ENCODE results near the gene SCNN1A.

Gene SCNN1A

GRCh38 chr12:6324936-6325750 is 50.2 kb downstream of the SCNN1A start:
- Histone ChIP-seq H3K9me3 (ENCODE audit: control insufficient read depth, low read length) (no peaks in the 10 kb centered on the region), H3K36me3 (ENCODE audit: control insufficient read depth, insufficient read depth, low read length) (peaks cover 18% of the 10 kb centered on the region), H3K4me3 (ENCODE audit: insufficient read depth, low read depth, low read length, poor library complexity, severe bottlenecking) (no peak overlapping the region), H3K27ac (ENCODE audit: insufficient read depth, low read length, poor library complexity, severe bottlenecking) (peak overlapping the region; percentile 41), H3K27me3 (replicated peaks; ENCODE audit: control insufficient read depth, insufficient read depth, low read length, poor library complexity, severe bottlenecking) (no peaks in the 10 kb centered on the region), H3K4me1 (ENCODE audit: control insufficient read depth, insufficient read depth, low read length, poor library complexity, severe bottlenecking) (peaks cover 22% of the 10 kb centered on the region)
- DNase-seq, result no peak

DNA sequence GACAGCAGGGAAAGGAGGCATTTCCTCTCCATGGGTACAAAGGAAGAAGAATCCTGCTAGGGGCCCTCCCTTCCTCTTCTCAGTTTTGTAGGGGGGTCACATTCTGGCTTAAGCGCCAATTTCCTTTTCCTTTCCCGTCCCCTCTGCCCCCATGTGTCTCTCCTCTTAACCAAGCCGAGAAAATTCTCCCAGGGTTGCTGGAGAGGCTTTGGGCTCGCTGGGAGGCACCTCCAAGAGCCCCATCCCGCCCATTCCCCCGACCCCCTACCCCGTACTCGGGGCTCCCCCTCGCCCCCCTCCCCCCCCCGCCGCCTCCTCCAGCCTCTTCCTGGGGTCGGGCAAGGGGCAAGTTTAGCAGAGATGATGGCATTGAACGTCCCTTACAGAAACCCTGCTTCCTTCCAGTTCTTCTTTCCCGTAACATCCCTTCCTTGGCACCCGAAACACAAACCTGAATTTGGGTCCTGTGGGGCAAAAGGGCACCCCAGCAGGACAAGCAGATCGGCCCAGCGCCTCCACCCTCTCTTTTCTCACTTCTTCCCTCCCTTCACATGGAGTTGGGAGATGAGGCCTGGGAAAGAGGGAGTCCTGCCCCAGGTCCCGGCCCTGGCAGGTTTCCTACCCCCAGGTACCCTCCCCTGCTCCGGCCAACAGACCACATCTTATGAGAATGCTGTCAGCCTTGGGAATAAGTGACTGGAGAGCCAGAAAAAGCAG is 51.2 kb downstream of the SCNN1A start:
- Histone ChIP-seq H3K27ac (ENCODE audit: insufficient read depth, low read length, poor library complexity, severe bottlenecking) (peak overlapping the region; percentile 46), H3K36me3 (ENCODE audit: control insufficient read depth, insufficient read depth, low read length) (peaks cover 8% of the 10 kb centered on the region), H3K4me1 (ENCODE audit: control insufficient read depth, insufficient read depth, low read length, poor library complexity, severe bottlenecking) (peaks cover 22% of the 10 kb centered on the region), H3K27me3 (replicated peaks; ENCODE audit: control insufficient read depth, insufficient read depth, low read length, poor library complexity, severe bottlenecking) (no peaks in the 10 kb centered on the region), H3K4me3 (ENCODE audit: insufficient read depth, low read depth, low read length, poor library complexity, severe bottlenecking) (peak overlapping the region; percentile 5), H3K9me3 (ENCODE audit: control insufficient read depth, low read length) (no peaks in the 10 kb centered on the region)
- no peak for DNase-seq

- peaks cover 23% of the 10 kb centered on the region for H3K4me1 ChIP-seq (ENCODE audit: control insufficient read depth, insufficient read depth, low read length, poor library complexity, severe bottlenecking)
- peak overlapping the region; percentile 5 for H3K4me3 ChIP-seq (ENCODE audit: insufficient read depth, low read depth, low read length, poor library complexity, severe bottlenecking)
- no peaks in the 10 kb centered on the region for H3K9me3 ChIP-seq (ENCODE audit: control insufficient read depth, low read length)
- peak overlapping the region; percentile 46 for H3K27ac ChIP-seq (ENCODE audit: insufficient read depth, low read length, poor library complexity, severe bottlenecking)
- H3K36me3 ChIP-seq (ENCODE audit: control insufficient read depth, insufficient read depth, low read length), result peaks cover 1% of the 10 kb centered on the region
- H3K27me3 ChIP-seq (replicated peaks; ENCODE audit: control insufficient read depth, insufficient read depth, low read length, poor library complexity, severe bottlenecking), result no peaks in the 10 kb centered on the region
- peak in 1 of 3 donors; percentile 27 for DNase-seq
Observed at GRCh38 chr12:6323340-6323994, 51.9 kb downstream of the SCNN1A start.

DNA sequence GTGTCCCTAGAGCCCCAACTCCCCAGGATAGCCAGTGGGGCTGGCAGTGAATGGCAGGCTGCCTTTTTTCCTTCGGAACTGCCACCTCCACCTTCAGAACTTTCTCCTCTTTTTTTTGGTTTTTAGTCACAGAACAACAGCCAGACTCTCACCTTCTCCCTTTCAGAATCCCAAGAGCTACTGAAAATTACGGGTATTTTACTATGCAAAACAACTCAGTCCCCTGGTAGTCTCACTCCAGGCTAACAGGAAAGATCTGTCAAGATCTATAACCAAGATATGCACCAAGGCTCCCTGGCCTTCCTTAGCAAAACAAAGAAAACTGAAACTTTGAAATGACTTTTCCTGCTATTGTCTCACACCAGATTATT is 52.4 kb downstream of the SCNN1A start:
- H3K9me3 ChIP-seq (ENCODE audit: control insufficient read depth, low read length), result no peaks in the 10 kb centered on the region
- no peak overlapping the region for H3K4me3 ChIP-seq (ENCODE audit: insufficient read depth, low read depth, low read length, poor library complexity, severe bottlenecking)
- DNase-seq, result no peak
- peaks cover 29% of the 10 kb centered on the region for H3K4me1 ChIP-seq (ENCODE audit: control insufficient read depth, insufficient read depth, low read length, poor library complexity, severe bottlenecking)
- no peaks in the 10 kb centered on the region for H3K36me3 ChIP-seq (ENCODE audit: control insufficient read depth, insufficient read depth, low read length)
- no peak overlapping the region for H3K27ac ChIP-seq (ENCODE audit: insufficient read depth, low read length, poor library complexity, severe bottlenecking)
- no peaks in the 10 kb centered on the region for H3K27me3 ChIP-seq (replicated peaks; ENCODE audit: control insufficient read depth, insufficient read depth, low read length, poor library complexity, severe bottlenecking)

DNA sequence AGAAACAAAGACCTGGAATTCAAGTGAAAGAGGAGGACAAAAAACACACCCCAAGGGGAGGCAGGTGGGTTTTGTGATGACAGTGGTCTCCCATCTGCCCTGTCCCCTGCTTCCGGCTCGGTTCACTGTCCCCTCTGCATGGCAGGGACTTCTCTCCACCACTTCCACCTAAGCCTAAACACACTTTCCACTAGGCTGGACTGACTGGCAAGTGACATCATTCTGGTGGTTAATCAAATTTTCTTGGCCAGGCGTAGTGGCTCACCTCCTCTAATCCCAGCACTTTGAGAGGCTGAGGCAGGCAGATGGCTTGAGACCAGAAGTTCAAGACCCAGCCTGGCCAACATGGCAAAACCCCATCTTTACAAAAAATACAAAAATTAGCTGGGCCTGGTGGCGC is 53.0 kb downstream of the SCNN1A start:
- H3K4me1 ChIP-seq (ENCODE audit: control insufficient read depth, insufficient read depth, low read length, poor library complexity, severe bottlenecking), result peaks cover 31% of the 10 kb centered on the region
- H3K9me3 ChIP-seq (ENCODE audit: control insufficient read depth, low read length), result no peaks in the 10 kb centered on the region
- H3K36me3 ChIP-seq (ENCODE audit: control insufficient read depth, insufficient read depth, low read length), result no peaks in the 10 kb centered on the region
- H3K4me3 ChIP-seq (ENCODE audit: insufficient read depth, low read depth, low read length, poor library complexity, severe bottlenecking), result no peak overlapping the region
- no peak for DNase-seq
- no peaks in the 10 kb centered on the region for H3K27me3 ChIP-seq (replicated peaks; ENCODE audit: control insufficient read depth, insufficient read depth, low read length, poor library complexity, severe bottlenecking)
- no peak overlapping the region for H3K27ac ChIP-seq (ENCODE audit: insufficient read depth, low read length, poor library complexity, severe bottlenecking)

DNA sequence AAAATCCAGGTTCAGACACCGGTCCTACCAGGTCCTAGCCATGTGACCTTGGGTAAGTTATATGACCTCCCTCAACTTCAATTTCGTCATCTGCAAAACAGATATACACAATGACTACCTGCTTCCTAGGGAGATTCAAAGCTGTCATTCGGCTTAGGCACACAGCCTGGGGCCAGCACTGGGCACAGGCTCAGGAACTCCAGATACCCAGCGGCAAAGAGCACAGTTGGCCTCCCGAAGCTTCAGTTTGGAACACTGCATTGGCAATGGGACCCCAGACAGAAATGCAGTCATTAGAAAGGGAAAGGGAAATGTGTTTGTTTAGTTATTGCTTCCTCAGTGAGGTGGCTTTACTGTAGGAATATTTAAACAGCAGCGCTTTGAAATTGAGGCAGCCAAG is 53.5 kb downstream of the SCNN1A start:
- H3K27ac ChIP-seq (ENCODE audit: insufficient read depth, low read length, poor library complexity, severe bottlenecking), result no peak overlapping the region
- no peaks in the 10 kb centered on the region for H3K9me3 ChIP-seq (ENCODE audit: control insufficient read depth, low read length)
- no peak for DNase-seq
- H3K27me3 ChIP-seq (replicated peaks; ENCODE audit: control insufficient read depth, insufficient read depth, low read length, poor library complexity, severe bottlenecking), result no peaks in the 10 kb centered on the region
- no peaks in the 10 kb centered on the region for H3K36me3 ChIP-seq (ENCODE audit: control insufficient read depth, insufficient read depth, low read length)
- peaks cover 31% of the 10 kb centered on the region for H3K4me1 ChIP-seq (ENCODE audit: control insufficient read depth, insufficient read depth, low read length, poor library complexity, severe bottlenecking)
- no peak overlapping the region for H3K4me3 ChIP-seq (ENCODE audit: insufficient read depth, low read depth, low read length, poor library complexity, severe bottlenecking)

- peaks cover 24% of the 10 kb centered on the region for H3K4me1 ChIP-seq (ENCODE audit: control insufficient read depth, insufficient read depth, low read length, poor library complexity, severe bottlenecking)
- H3K36me3 ChIP-seq (ENCODE audit: control insufficient read depth, insufficient read depth, low read length), result no peaks in the 10 kb centered on the region
- H3K27me3 ChIP-seq (replicated peaks; ENCODE audit: control insufficient read depth, insufficient read depth, low read length, poor library complexity, severe bottlenecking), result no peaks in the 10 kb centered on the region
- H3K9me3 ChIP-seq (ENCODE audit: control insufficient read depth, low read length), result no peaks in the 10 kb centered on the region
- no peak overlapping the region for H3K4me3 ChIP-seq (ENCODE audit: insufficient read depth, low read depth, low read length, poor library complexity, severe bottlenecking)
- DNase-seq, result no peak
- no peak overlapping the region for H3K27ac ChIP-seq (ENCODE audit: insufficient read depth, low read length, poor library complexity, severe bottlenecking)
Observed at GRCh38 chr12:6319446-6319845, 55.9 kb downstream of the SCNN1A start.

DNA sequence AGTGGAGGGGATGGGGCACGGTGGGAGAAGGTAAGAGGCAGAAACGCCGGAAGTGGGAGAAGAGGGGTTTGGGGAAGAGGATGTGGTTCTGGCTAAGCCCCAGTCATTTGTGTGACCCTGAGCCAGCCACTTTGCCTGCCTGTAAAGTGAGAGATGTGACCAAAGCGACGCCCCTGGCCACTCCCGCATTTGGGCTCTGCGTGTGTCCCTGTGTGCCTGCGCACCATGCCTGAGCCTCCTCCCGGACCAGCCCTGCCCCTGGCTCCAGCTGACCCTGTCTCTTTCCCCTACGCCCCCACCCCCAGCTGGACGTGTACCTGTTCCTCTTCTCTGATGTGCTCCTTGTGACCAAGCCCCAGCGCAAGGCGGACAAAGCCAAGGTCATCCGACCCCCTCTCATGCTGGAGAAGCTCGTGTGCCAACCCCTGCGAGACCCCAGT is 56.9 kb downstream of the SCNN1A start:
- no peak for DNase-seq
- Histone ChIP-seq H3K9me3 (ENCODE audit: control insufficient read depth, low read length) (no peaks in the 10 kb centered on the region), H3K27ac (ENCODE audit: insufficient read depth, low read length, poor library complexity, severe bottlenecking) (no peak overlapping the region), H3K36me3 (ENCODE audit: control insufficient read depth, insufficient read depth, low read length) (no peaks in the 10 kb centered on the region), H3K4me3 (ENCODE audit: insufficient read depth, low read depth, low read length, poor library complexity, severe bottlenecking) (no peak overlapping the region), H3K27me3 (replicated peaks; ENCODE audit: control insufficient read depth, insufficient read depth, low read length, poor library complexity, severe bottlenecking) (no peaks in the 10 kb centered on the region), H3K4me1 (ENCODE audit: control insufficient read depth, insufficient read depth, low read length, poor library complexity, severe bottlenecking) (peaks cover 19% of the 10 kb centered on the region)

DNA sequence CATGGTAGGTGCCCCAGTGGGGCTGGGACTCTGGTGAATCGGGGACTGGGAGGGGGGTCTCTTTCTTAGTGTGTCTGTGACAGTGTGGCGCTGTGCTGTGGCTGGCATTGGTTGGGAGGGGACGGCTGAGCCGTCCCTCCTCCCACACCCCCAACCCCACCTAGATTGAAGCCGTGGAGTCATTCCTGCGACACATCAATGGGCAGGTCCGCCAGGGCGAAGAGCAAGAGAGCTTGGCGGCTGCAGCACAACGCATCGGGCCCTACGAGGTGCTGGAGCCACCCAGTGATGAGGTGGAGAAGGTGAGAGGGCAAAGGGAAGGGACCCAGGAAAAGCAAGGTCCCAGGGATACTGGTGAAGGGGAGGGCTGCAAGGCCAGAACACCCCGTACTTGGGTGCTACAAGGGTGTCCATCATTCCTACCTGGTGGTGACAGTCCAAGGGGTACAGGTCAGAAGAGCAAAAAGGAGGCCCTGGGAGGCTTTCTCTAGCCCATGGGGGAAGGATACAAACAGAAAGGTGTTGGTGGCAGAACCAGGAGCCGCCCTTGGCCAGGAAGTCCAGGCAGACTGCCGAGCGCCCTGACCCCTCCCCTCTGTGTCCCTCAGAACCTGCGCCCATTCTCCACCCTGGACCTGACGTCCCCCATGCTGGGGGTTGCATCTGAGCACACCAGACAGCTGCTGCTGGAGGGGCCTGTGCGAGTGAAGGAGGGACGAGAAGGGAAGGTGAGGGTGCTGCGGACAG is 57.5 kb downstream of the SCNN1A start:
- no peaks in the 10 kb centered on the region for H3K27me3 ChIP-seq (replicated peaks; ENCODE audit: control insufficient read depth, insufficient read depth, low read length, poor library complexity, severe bottlenecking)
- H3K9me3 ChIP-seq (ENCODE audit: control insufficient read depth, low read length), result no peaks in the 10 kb centered on the region
- H3K4me3 ChIP-seq (ENCODE audit: insufficient read depth, low read depth, low read length, poor library complexity, severe bottlenecking), result no peak overlapping the region
- DNase-seq, result no peak
- no peaks in the 10 kb centered on the region for H3K36me3 ChIP-seq (ENCODE audit: control insufficient read depth, insufficient read depth, low read length)
- no peak overlapping the region for H3K27ac ChIP-seq (ENCODE audit: insufficient read depth, low read length, poor library complexity, severe bottlenecking)
- H3K4me1 ChIP-seq (ENCODE audit: control insufficient read depth, insufficient read depth, low read length, poor library complexity, severe bottlenecking), result peaks cover 13% of the 10 kb centered on the region
